Neural progenitor cell (in vitro differentiated cells): ENCODE data around the gene ATXN7L1. TPM values are rescaled to one million over a fixed set of nuclear protein-coding genes. Genes with fewer than 3 reads are reported as not detected.

Experiments
- DNase-seq: peaks from one replicate; pipeline ENCODE4 v3.0.0-alpha.2; 2016; ENCODE audit warnings: low spot score
- H2AFZ ChIP-seq: fragments of 200-600 bp; sonication (generic); replicated peaks from 2 replicates; pipeline ENCODE4 v1.6.1; 2016; ENCODE audit warnings: antibody characterized with exemption
- H3F3A ChIP-seq: fragments of 200-600 bp; sonication (generic); 2 replicates; pipeline ENCODE4 v1.6.1; 2016; ENCODE audit warnings: antibody characterized with exemption, low read depth
- H3K27ac ChIP-seq: fragments of 200-600 bp; sonication (generic); 2 replicates; pipeline ENCODE4 v1.5.1; 2016; ENCODE audit warnings: mild to moderate bottlenecking
- H3K27me3 ChIP-seq: fragments of 200-600 bp; sonication (generic); 2 replicates; pipeline ENCODE4 v1.6.1; 2016; ENCODE audit warnings: mild to moderate bottlenecking, moderate library complexity
- H3K36me3 ChIP-seq: fragments of 200-600 bp; sonication (generic); 2 replicates; pipeline ENCODE4 v1.5.1; 2016
- H3K4me1 ChIP-seq: fragments of 200-600 bp; sonication (generic); 2 replicates; pipeline ENCODE4 v1.6.1; 2016; ENCODE audit warnings: mixed run types
- H3K4me2 ChIP-seq: fragments of 200-600 bp; sonication (generic); 2 replicates; pipeline ENCODE4 v1.6.1; 2016
- H3K4me3 ChIP-seq: fragments of 200-600 bp; sonication (generic); 2 replicates; pipeline ENCODE4 v1.5.1; 2016
- H3K79me2 ChIP-seq: fragments of 200-600 bp; sonication (generic); 2 replicates; pipeline ENCODE4 v1.6.1; 2016; ENCODE audit warnings: low read depth
- H3K9ac ChIP-seq: fragments of 200-600 bp; sonication (generic); 2 replicates; pipeline ENCODE4 v1.6.1; 2016
- H3K9me3 ChIP-seq: fragments of 200-600 bp; sonication (generic); 2 replicates; pipeline ENCODE4 v1.5.1; 2016; ENCODE audit warnings: low read depth
- H4K20me1 ChIP-seq: fragments of 200-600 bp; sonication (generic); 2 replicates; pipeline ENCODE4 v1.6.1; 2016; ENCODE audit warnings: low read depth
- H3K27ac Mint-ChIP-seq: 3 replicates; pipeline ENCODE4 v1.8.0; 2021; ENCODE audit warnings: mixed read lengths
- H3K27me3 Mint-ChIP-seq: 2 replicates; pipeline ENCODE4 v1.8.0; 2022; ENCODE audit warnings: low read depth, mild to moderate bottlenecking, inconsistent platforms, moderate library complexity, mixed read lengths; ENCODE audit not compliant: insufficient read depth
- H3K36me3 Mint-ChIP-seq: 3 replicates; pipeline ENCODE4 v1.8.0; 2021; ENCODE audit warnings: mixed read lengths
- H3K4me1 Mint-ChIP-seq: 3 replicates; pipeline ENCODE4 v1.8.0; 2021; ENCODE audit warnings: mixed read lengths
- H3K4me3 Mint-ChIP-seq: 3 replicates; pipeline ENCODE4 v1.8.0; 2021; ENCODE audit warnings: mild to moderate bottlenecking, moderate library complexity, mixed read lengths
- H3K9me3 Mint-ChIP-seq: 3 replicates; pipeline ENCODE4 v1.8.0; 2020; ENCODE audit warnings: mixed read lengths
- EZH2 ChIP-seq: fragments of 200-600 bp; sonication (generic); IDR thresholded peaks from 2 replicates; pipeline ENCODE4 v1.6.1; 2017; ENCODE audit warnings: antibody characterized with exemption, mild to moderate bottlenecking, moderate library complexity
- EZH2phosphoT487 ChIP-seq: fragments of 200-600 bp; sonication (generic); IDR thresholded peaks from 2 replicates; pipeline ENCODE4 v1.6.1; 2017; ENCODE audit warnings: antibody characterized with exemption
- total RNA-seq: library from RNA; depleted of rRNA; stranded (reverse); fragments of >200 nt; gene quantifications from 2 replicates; pipeline ENCODE4 v1.2.3, GENCODE V29; 2015; ENCODE audit warnings: low replicate concordance
- TF ChIP-seq, protein P1 (sequence below): fragments of 200-600 bp; sonication (generic); IDR thresholded peaks from 2 replicates; pipeline ENCODE4 v1.5.1; 2017; ENCODE audit warnings: antibody characterized with exemption, mild to moderate bottlenecking

The ATXN7L1 gene
- total RNA-seq, 1 donor from 2014 or later, result 5.9 TPM

DNA sequence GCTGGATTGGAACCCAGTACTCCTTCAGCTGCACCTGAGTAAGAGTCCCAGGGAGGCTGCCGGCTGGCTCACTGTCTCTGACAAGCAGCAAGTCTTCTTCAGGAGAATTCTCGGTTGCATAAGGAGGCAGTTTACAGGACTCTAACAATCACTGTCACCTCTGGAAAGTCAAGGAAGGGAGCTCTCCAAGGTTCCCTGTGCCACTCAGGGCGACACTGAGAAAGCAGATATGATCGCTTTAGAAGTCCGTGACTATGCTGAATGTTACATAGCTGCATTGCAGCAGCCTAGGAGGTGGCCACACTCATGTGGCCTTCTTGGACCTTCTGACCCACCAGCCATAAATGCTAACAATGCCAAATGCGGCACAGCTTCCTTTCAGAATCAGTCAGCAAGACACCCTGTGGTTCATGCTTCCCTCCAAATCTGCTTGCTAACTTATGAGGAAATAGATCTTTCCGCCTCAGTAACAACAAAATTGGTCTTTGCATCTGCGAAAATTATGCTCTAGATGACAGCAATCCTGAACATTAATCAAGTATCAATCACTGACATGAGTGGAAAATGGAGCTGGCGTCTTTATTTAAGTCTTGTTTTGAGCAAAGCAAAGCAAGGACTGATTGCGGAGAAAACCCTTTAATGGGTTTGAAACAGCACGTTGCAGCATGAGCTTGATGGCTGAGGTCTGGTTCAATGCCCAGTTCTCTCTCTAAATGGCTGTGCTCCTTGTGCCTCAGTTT, 132.9 kb downstream of the ATXN7L1 start:
- Mint-ChIP-seq H3K4me1 (peaks cover 23% of the 10 kb centered on the region), H3K27me3 (peaks cover 3% of the 10 kb centered on the region), H3K9me3 (no peaks in the 10 kb centered on the region), H3K27ac (no peak overlapping the region), H3K36me3 (peaks cover 3% of the 10 kb centered on the region), H3K4me3 (no peak overlapping the region)
- TF ChIP-seq EZH2 (no peak), EZH2phosphoT487 (no peak)
- TF ChIP-seq, protein P1, sequence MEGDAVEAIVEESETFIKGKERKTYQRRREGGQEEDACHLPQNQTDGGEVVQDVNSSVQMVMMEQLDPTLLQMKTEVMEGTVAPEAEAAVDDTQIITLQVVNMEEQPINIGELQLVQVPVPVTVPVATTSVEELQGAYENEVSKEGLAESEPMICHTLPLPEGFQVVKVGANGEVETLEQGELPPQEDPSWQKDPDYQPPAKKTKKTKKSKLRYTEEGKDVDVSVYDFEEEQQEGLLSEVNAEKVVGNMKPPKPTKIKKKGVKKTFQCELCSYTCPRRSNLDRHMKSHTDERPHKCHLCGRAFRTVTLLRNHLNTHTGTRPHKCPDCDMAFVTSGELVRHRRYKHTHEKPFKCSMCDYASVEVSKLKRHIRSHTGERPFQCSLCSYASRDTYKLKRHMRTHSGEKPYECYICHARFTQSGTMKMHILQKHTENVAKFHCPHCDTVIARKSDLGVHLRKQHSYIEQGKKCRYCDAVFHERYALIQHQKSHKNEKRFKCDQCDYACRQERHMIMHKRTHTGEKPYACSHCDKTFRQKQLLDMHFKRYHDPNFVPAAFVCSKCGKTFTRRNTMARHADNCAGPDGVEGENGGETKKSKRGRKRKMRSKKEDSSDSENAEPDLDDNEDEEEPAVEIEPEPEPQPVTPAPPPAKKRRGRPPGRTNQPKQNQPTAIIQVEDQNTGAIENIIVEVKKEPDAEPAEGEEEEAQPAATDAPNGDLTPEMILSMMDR, result no peak
- Histone ChIP-seq H3K36me3 (no peaks in the 10 kb centered on the region), H4K20me1 (peaks cover 23% of the 10 kb centered on the region), H3K4me1 (peaks cover under 1% of the 10 kb centered on the region), H2AFZ (no peak overlapping the region), H3K9me3 (no peaks in the 10 kb centered on the region), H3K27me3 (no peaks in the 10 kb centered on the region), H3K4me2 (no peak overlapping the region), H3K27ac (no peak overlapping the region), H3K9ac (no peak overlapping the region), H3K79me2 (no peaks in the 10 kb centered on the region), H3F3A (no peaks in the 10 kb centered on the region), H3K4me3 (no peak overlapping the region)
- DNase-seq, result peak; percentile 6

DNA sequence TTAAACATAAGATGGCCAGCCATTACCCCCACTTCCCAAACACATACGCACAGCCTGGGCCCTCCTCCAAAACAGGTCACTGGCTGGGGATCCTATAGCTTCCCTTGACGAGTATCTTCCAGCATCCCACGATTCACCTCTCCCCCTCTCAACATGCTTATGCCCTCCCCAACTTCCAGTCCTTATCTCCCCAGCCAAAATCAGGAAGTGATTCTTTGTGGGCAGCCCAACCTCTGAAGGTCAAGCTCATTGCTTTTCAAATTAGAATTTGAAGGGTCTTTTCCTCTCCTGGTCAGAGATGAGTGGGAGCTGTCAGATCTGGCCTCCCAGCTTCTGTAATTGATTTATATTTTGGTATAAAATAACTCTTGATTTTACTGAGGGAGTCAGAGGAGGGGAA, 133.6 kb downstream of the ATXN7L1 start:
- no peaks in the 10 kb centered on the region for H3K9me3 Mint-ChIP-seq
- Histone ChIP-seq H4K20me1 (peaks cover 21% of the 10 kb centered on the region), H3K36me3 (no peaks in the 10 kb centered on the region), H3K27ac (no peak overlapping the region), H3K4me2 (no peak overlapping the region), H3K27me3 (no peaks in the 10 kb centered on the region), H3K79me2 (no peaks in the 10 kb centered on the region), H3F3A (no peaks in the 10 kb centered on the region), H3K9me3 (no peaks in the 10 kb centered on the region), H3K9ac (no peak overlapping the region), H3K4me1 (no peaks in the 10 kb centered on the region), H2AFZ (no peak overlapping the region), H3K4me3 (no peak overlapping the region)
- no peak for DNase-seq
- H3K4me3 Mint-ChIP-seq, result no peak overlapping the region
- no peak overlapping the region for H3K27ac Mint-ChIP-seq
- no peak for TF ChIP-seq EZH2
- TF ChIP-seq, protein P1, result no peak
- no peak for TF ChIP-seq EZH2phosphoT487
- H3K36me3 Mint-ChIP-seq, result peaks cover 5% of the 10 kb centered on the region
- peaks cover 3% of the 10 kb centered on the region for H3K27me3 Mint-ChIP-seq
- peaks cover 23% of the 10 kb centered on the region for H3K4me1 Mint-ChIP-seq

DNA sequence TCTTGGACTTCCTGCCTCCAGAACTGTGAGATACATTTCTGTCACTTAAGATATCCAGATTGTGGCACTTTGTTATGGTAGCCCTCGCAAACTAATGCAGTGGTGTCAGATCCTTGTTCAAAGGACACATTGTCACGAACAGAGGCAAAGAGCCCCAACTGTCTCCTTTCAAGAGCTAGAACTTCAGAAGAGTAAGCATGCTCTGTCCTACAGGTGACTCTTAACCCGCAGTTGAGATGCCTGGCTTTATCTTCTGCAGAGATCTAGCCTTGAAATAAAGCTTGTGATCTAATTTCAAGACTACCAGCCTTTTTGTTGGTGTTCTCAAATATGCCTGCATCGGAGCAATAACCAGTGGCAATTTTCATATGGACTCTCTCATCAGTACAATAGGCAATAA, 134.4 kb downstream of the ATXN7L1 start:
- TF ChIP-seq, protein P1, result no peak
- TF ChIP-seq EZH2phosphoT487, result no peak
- TF ChIP-seq EZH2, result no peak
- Mint-ChIP-seq H3K9me3 (no peaks in the 10 kb centered on the region), H3K27ac (no peak overlapping the region), H3K4me1 (peaks cover 23% of the 10 kb centered on the region), H3K36me3 (peaks cover 5% of the 10 kb centered on the region), H3K4me3 (no peak overlapping the region), H3K27me3 (peaks cover 3% of the 10 kb centered on the region)
- no peak for DNase-seq
- H4K20me1 ChIP-seq, result peaks cover 21% of the 10 kb centered on the region
- no peak overlapping the region for H3K27ac ChIP-seq
- H3K9ac ChIP-seq, result no peak overlapping the region
- H3F3A ChIP-seq, result no peaks in the 10 kb centered on the region
- H3K27me3 ChIP-seq, result no peaks in the 10 kb centered on the region
- no peaks in the 10 kb centered on the region for H3K4me1 ChIP-seq
- H3K9me3 ChIP-seq, result no peaks in the 10 kb centered on the region
- no peak overlapping the region for H3K4me2 ChIP-seq
- no peaks in the 10 kb centered on the region for H3K79me2 ChIP-seq
- no peaks in the 10 kb centered on the region for H3K36me3 ChIP-seq
- H3K4me3 ChIP-seq, result no peak overlapping the region
- no peak overlapping the region for H2AFZ ChIP-seq
